ENCODE results near the gene RPTOR.

The RPTOR gene

GRCh38 chr17:80980397-80981061 is 435.9 kb downstream of the RPTOR start:
- no peak for DNase-seq (ENCODE audit: low spot score)
- TF ChIP-seq CTCF (IDR thresholded peaks at IDR 0.05; ENCODE audit: extremely low read depth, missing control alignments) = no peak

- TF ChIP-seq CTCF (IDR thresholded peaks at IDR 0.05; ENCODE audit: extremely low read depth, missing control alignments) = peak; percentile 74
- peak; percentile 88 for DNase-seq (ENCODE audit: low spot score)
Observed at GRCh38 chr17:80981062-80981902, 436.6 kb downstream of the RPTOR start.

- TF ChIP-seq CTCF (IDR thresholded peaks at IDR 0.05; ENCODE audit: extremely low read depth, missing control alignments) = no peak
Observed at GRCh38 chr17:80981929-80982425, 437.3 kb downstream of the RPTOR start.

GRCh38 chr17:80982426-80982974 is 437.9 kb downstream of the RPTOR start:
- DNase-seq (ENCODE audit: low spot score) = no peak
- no peak for TF ChIP-seq CTCF (IDR thresholded peaks at IDR 0.05; ENCODE audit: extremely low read depth, missing control alignments)

More at GRCh38 chr17:80981929-80982425, 437.3 kb downstream of the RPTOR start:
- DNase-seq (ENCODE audit: low spot score) = no peak

GRCh38 chr17:80983545-80983944 is 438.9 kb downstream of the RPTOR start:
- no peak for DNase-seq (ENCODE audit: low spot score)
- TF ChIP-seq CTCF (IDR thresholded peaks at IDR 0.05; ENCODE audit: extremely low read depth, missing control alignments) = no peak

- DNase-seq (ENCODE audit: low spot score) = no peak
- no peak for TF ChIP-seq CTCF (IDR thresholded peaks at IDR 0.05; ENCODE audit: extremely low read depth, missing control alignments)
Observed at GRCh38 chr17:80984749-80985148, 440.1 kb downstream of the RPTOR start.

GRCh38 chr17:80986046-80986445 is 441.4 kb downstream of the RPTOR start:
- no peak for DNase-seq (ENCODE audit: low spot score)
- no peak for TF ChIP-seq CTCF (IDR thresholded peaks at IDR 0.05; ENCODE audit: extremely low read depth, missing control alignments)

All from GM20000 (cell line).